Measurements from ENCODE around the gene KIAA1328.

GRCh38 chr18:37064187-37064586, 235.3 kb downstream of the KIAA1328 start:
- no peak for TF ChIP-seq POLR2AphosphoS5 (IDR thresholded peaks at IDR 0.05; ENCODE audit: insufficient read depth in 1 of 2, low read depth in 1 of 2)
- TF ChIP-seq CTCF (IDR thresholded peaks at IDR 0.05), result no peak

Data from vagina (tissue), 2 donors.